Fibroblast of mammary gland (primary cell): ENCODE results near the gene CENPU.
"Not testable (repeated sequence)": the region's sequence is repeated elsewhere in the genome, so short reads cannot be mapped to it uniquely, and the experiment has no call there.

Source experiments
- DNase-seq: peaks from one replicate; pipeline ENCODE4 v3.0.0-alpha.2; 2010; ENCODE audit warnings: low read depth
- H3K4me3 ChIP-seq: 2 replicates; pipeline ENCODE4 v1.5.1; 2011; ENCODE audit warnings: low read depth, mild to moderate bottlenecking, low read length, moderate library complexity; ENCODE audit not compliant: control insufficient read depth
- CTCF ChIP-seq: conservative IDR thresholded peaks from 2 replicates; pipeline ENCODE4 v1.5.1; 2011; ENCODE audit warnings: low read depth, low read length, inconsistent platforms; ENCODE audit not compliant: control insufficient read depth, insufficient read depth

The CENPU gene

GRCh38 chr4:184733654-184734524 is at the start of gene CENPU:
TSS of gene CENPU (minus strand) at chr4:184734096. CDS start at chr4:184734062, 34 bp downstream.
- H3K4me3 ChIP-seq = peak within 1 kb of the TSS; percentile 80
- no peak for TF ChIP-seq CTCF
- DNase-seq = peak; percentile 98

- no peak for TF ChIP-seq CTCF
- no peak for DNase-seq
- no peak overlapping the region for H3K4me3 ChIP-seq
These were observed 49.0 kb upstream of the CENPU start for GRCh38 chr4:184782731-184783373.

- DNase-seq, H3K4me3 ChIP-seq: not testable (repeated sequence)
These were observed 45.3 kb upstream of the CENPU start for GRCh38 chr4:184779160-184779559.

GRCh38 chr4:184778325-184778724 is 44.4 kb upstream of the CENPU start:
- DNase-seq = no peak
- no peak overlapping the region for H3K4me3 ChIP-seq
- TF ChIP-seq CTCF = no peak

- no peak overlapping the region for H3K4me3 ChIP-seq
- no peak for TF ChIP-seq CTCF
- DNase-seq = no peak
These were observed 42.9 kb upstream of the CENPU start for GRCh38 chr4:184776821-184777220.

- no peak for TF ChIP-seq CTCF
- no peak overlapping the region for H3K4me3 ChIP-seq
- no peak for DNase-seq
These were observed 42.1 kb upstream of the CENPU start for GRCh38 chr4:184775854-184776555.

GRCh38 chr4:184774152-184774551 is 40.3 kb upstream of the CENPU start:
- no peak overlapping the region for H3K4me3 ChIP-seq
- DNase-seq = no peak
- TF ChIP-seq CTCF = no peak
